GM04503 (cell line): Measurements from ENCODE around the gene RBM6.

Experiments used
- DNase-seq: peaks from one replicate; pipeline ENCODE4 v3.0.0-alpha.2; 2012; ENCODE audit warnings: low read depth

RBM6 gene

DNA sequence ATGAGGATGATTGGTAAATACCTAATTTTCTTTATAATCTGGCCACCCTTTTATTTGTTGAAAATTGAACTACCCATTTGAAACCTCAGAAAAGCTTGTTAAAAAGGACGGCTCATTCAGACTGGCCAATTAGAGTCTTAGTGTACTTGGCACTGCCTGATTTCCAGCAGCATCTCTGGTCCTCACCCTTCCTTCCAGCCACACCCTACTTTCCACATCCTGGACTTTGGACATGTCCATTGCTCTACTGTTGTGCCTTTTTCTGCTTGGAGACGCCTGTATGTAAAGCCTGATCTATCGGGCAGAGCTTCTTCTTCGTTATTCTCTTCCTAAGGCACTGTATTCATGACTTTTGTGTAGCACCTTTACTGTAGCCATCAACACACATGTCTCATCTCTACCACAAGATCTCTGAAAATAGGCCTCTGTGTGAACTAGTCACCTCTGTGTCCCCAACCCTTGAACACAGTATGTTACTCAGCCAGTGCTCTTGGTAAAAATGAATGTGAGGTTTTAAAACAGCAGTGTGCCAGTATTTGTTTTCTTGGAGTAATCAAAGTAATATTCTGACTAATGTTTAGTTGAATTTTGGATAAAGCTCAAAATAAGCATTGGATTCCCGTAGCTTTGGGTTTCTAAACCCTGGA, 155.5 kb downstream of the RBM6 start:
- no peak for DNase-seq

- no peak for DNase-seq
These were observed 160.4 kb downstream of the RBM6 start for GRCh38 chr3:50100386-50100785.

- DNase-seq = no peak
These were observed 161.3 kb downstream of the RBM6 start for GRCh38 chr3:50100956-50101845.

DNA sequence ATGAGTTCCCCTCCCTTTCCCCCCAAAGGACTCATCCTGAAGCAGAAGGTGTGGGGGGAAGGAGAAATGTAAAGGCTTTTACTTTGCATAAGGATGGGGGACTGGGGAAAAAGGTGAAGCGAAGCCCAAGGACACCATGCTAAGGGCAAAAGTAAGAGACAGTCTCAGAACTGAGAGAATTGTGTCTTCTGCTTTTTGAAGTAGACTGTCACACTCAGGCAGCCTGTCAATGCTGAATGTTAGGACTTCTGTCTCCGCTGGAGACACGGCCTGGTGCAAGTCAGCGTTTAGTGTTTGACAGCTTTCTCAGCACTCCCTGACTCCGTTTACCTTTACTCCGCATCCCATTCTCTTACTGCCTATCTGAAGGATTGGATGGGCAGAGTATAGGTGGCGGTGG, 162.6 kb downstream of the RBM6 start:
- no peak for DNase-seq

DNA sequence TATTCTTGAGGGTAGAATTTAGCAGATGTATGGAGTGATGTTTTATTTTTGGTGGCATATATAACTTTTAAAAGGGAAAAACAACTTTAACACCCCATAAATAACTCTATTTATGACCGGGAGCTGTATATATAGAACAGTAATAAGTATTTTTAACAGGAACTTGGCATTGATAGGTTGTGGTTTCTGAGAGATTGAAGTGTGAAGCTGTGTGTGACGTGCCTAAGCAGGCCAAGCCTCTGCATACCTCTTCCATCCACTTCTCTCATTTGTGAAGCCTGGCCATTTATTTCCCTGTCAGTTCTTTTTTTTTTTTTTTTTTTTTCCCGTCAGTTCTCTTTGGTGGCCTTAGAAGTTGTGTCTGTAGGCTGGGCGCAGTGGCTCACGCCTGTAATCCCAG, 171.8 kb downstream of the RBM6 start:
- no peak for DNase-seq

- DNase-seq = no peak
These were observed 172.5 kb downstream of the RBM6 start for GRCh38 chr3:50112462-50112861.

DNA sequence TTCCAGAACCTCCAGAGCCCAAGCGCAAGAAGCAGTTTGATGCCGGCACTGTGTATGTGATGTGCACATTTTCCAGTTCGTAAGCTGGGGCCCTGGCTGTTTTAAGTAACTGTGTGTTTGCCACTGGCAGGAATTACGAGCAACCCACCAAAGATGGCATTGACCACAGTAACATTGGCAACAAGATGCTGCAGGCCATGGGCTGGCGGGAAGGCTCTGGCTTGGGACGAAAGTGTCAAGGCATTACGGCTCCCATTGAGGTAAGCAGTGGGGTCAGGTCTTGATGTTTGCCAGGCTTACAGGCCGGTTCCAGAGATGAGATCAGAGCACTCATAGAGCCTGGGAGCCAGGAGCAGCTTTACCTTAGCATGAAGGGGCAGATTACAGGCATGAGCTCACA, 177.2 kb downstream of the RBM6 start:
- no peak for DNase-seq

GRCh38 chr3:50118237-50118636, 178.3 kb downstream of the RBM6 start:
- no peak for DNase-seq

DNA sequence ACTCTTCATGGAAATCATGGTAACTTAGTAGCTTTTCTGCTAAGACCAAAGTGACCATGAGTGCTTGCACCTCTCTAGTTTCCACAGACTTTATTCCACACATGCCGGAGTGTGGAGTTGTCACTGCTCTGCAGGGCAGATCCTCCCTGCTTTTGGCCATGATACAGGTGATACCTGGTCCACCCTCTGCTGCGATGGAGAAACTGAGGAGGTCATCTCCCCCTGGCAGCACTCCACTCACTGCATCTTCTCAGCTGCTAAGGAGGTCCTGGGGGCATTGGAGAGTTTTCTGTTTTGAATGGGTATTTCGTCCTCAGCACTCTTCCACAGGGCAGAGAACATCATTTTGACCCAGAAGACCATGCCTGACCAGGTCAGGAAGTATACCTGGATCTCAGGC, 179.8 kb downstream of the RBM6 start:
- no peak for DNase-seq

DNA sequence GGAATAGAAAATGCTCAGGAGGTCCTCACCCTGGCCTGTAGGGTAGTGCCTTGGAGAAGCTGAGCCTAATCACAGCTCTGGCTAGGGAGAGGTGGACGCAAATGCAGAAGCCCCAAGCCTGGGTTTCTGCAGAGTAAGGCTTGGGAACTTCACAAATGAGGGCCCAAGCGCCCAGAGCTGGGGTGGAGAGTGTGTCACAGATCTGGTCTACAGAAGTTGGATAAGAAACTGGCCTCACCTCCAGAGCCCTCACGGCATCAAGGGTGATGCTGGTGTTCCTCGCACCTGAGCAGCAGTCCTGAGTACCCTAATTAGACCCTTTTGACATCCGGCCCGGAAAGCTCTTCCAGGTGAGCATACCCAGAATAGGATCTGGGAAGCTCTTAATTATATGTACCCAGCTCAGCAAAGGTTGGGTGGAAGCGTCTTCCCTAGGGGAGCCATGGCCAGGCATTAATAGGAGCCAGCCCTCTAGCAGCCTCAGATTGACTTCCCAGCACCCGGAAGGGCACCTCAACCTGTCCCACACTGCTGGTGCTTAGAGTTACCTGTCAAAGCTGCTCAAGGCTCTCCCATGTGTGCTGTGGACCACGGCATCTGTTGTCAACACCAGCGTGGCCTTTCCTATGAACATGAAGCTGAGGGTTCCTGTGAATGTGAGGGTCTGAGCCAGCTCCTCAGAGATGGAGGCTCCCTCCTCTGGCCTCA, 180.6 kb downstream of the RBM6 start:
- no peak for DNase-seq

GRCh38 chr3:50121072-50122032, 181.4 kb downstream of the RBM6 start:
- DNase-seq = peak; percentile 21

DNA sequence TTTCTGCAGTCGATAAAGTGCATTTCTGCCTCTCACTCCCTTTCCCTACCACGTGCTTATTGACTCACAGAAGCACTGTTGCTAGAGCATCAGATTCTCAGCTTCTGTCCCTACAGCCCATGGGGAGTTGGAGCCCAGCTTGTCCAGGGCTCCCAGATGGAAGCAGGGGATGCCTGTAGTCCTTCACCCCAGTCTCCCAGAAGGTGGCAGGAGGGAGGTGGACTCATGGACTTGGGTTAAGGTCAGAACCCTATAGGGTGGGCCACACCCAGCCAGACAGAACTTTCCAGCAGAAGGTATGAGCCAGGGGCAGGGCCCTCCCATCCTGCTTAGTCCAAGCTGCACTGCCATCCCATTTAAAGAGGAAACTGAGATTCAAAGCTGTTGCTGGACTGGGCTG, 182.1 kb downstream of the RBM6 start:
- DNase-seq = no peak

DNA sequence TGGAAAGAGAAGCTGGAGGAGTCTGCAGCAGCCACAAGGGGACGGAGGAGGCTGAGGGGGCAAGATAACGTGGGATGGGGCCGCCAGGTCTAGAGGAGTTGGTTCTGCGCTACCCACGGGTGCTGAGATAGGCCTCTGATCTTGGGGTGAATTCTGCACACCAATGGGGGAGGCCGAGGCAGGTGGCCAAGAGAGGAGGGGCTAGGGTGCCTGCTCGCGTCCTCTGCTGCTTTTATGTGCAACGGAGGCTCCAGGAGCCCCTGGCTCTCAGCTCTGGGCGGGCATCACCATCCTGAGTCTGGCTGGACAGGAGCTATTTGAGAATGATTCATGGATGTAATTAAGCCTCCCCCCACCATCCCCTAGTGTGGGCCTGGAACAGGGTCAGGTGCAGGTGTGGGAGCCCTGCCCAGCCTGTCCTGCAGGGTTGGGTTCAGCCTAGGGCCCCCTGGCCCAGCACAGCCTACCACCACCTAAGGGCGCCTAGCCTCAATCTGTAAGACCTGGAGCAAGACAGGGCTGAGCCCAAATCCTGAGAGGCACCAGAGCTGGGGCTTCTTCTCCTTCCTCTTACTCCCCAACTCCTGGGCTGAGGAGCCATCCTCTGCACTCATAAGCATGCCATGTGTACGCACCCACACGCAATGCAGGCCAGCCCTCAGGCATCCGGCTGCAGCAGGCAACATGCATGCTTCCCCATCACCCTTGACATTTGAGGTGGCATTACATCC, 182.9 kb downstream of the RBM6 start:
- no peak for DNase-seq

DNA sequence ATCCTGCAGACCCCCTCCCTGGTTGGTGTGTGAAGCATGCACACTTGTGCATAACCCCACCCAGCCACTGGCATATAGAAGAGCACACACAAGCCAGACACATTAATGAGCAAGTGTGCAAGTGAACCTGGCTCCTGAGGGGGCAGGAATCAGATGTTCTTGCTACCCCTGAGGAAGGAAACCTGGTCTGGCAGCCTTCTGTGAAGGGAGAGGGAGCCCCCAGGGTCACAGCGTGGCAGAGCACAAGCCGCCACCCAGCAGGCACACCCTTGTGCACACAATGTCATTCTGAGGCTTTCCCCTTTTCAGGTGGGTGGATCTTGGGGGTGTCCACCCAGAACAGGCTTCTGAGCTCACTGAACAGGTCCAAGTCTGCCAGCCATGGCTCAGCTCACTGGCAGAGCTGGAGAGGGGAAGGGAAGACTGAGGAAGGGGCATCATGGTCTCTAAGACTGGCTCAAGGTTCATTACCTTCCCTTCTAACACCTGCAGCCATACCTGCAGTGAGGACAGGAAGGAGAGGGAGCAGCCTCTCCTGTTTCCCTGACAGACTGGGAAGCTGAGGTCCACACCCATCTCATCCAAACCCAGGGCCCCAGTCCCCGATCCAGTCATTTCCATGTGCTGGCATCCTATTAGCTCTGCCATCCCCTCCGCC, 183.6 kb downstream of the RBM6 start:
- DNase-seq = no peak

GRCh38 chr3:50124052-50124799, 184.3 kb downstream of the RBM6 start:
- DNase-seq = no peak

- DNase-seq = no peak
These were observed 184.8 kb downstream of the RBM6 start for GRCh38 chr3:50124800-50125178.

DNA sequence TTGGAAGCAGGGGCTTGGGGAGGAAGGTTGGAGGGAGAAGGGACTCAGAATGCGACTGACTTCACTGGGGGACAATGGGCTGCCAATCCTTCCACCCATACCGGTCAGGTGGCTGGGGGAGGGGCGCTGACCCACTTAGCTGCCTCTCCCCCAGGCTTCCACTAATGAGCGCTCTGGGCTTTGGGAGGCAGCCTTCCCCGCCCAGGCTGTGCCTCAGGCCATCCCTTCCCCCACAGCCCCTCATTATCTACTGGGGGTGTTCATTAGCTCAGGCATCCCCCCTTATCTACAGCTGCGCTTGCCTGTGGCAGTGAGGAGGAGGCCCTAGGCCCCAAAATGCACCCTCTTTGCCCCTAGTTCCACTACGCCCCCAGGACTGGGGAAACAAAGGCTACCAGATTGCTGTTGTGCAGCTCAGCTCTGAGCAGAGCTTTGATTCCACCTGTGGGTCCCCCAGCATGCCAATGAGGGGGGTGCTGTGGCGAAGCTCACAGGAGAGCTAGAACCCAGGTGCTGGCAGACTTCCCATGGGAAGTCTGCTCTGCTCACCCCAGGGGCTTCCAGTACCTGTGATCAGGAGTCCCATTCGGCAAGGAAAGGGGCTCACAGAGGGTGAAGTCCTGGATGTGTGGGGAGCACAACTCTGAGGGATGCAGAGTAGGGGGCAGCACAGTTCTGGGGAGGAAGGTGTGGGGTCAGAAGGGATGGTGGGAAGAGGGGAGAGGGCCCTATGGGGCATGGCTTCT, 185.8 kb downstream of the RBM6 start:
- DNase-seq = no peak

DNA sequence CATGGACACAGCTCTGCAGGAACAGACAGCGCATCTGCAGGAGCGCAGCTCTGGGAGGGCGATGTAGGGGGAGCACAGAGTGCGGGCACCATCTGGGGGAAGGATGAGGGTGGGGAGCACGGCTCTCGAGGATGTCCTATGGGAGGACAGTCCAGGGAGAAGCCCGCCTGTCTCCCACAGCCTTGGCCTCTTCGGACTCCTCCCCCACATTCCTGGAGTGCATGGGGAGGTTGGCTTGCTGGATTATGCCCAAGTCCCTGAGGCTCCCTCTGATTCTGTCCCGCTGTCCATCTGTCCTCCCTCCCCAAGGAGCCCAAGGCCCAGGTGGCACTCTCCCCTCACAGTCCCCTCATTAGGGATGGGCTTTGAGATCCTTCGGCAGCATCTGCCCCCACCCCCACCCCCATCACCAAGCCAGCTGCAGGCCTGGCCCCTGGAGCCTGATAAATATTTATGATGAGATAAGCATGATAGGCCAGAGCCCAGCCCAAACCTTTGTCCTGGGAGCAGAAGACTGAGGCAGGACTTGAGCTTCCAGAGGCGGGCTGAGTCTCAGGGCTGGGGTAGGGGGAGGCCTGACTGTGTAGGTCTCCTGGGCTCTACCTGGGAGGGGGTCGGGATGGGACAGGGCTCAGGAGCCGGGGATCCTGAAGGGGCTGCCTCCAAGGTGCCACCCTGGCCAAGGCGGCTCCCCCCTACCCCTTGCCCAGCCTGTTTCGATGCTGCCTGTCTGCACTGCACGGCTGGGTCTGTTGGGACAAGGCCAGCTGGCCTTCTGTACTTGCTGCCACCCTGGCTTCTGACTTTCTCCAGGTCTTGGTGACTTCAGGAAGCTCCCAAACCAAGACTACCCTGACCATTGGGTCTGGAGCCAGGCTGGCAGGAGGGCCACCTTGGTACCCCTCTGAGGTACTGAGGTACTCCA, 186.6 kb downstream of the RBM6 start:
- peak; percentile 14 for DNase-seq
